ENCODE results near the gene OPTC. TPM values are rescaled to one million over a fixed set of nuclear protein-coding genes. Genes with fewer than 3 reads are reported as not detected.

OPTC gene
- total and polyA plus RNA-seq, 2 of the 8 experiments (the other 6 are each of a cell fraction or from before 2014, with no cell fraction given), result 1.1 to 4.0 TPM

DNA sequence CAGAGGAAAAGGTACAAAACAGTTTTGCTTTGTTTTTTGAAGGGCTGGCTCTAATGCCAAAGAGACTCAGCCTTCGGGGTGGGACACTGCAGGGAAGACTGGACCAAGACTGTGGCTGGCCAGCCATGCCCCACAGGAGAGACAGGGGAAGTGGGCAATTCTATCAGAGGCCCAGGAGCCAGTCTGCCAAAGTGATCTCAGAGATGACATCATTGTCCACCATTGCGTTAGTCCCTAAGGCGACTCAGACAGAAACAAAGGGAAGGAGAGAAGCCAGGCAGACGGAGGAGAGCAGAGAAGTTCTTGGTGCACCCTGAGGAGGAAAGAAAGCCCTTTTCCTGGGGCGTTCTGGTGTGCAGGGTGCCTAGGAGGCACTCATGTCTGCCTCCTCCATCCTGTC, 26.4 kb downstream of the OPTC start (continued):
- TF ChIP-seq, protein P1, sequence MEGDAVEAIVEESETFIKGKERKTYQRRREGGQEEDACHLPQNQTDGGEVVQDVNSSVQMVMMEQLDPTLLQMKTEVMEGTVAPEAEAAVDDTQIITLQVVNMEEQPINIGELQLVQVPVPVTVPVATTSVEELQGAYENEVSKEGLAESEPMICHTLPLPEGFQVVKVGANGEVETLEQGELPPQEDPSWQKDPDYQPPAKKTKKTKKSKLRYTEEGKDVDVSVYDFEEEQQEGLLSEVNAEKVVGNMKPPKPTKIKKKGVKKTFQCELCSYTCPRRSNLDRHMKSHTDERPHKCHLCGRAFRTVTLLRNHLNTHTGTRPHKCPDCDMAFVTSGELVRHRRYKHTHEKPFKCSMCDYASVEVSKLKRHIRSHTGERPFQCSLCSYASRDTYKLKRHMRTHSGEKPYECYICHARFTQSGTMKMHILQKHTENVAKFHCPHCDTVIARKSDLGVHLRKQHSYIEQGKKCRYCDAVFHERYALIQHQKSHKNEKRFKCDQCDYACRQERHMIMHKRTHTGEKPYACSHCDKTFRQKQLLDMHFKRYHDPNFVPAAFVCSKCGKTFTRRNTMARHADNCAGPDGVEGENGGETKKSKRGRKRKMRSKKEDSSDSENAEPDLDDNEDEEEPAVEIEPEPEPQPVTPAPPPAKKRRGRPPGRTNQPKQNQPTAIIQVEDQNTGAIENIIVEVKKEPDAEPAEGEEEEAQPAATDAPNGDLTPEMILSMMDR (IDR thresholded peaks at IDR 0.05; ENCODE audit: control extremely low read depth in 1 of 3, insufficient read depth in 1 of 3, low read depth in 1 of 3, low read length in 3 of 3), result no peak
- TF ChIP-seq, protein P2, sequence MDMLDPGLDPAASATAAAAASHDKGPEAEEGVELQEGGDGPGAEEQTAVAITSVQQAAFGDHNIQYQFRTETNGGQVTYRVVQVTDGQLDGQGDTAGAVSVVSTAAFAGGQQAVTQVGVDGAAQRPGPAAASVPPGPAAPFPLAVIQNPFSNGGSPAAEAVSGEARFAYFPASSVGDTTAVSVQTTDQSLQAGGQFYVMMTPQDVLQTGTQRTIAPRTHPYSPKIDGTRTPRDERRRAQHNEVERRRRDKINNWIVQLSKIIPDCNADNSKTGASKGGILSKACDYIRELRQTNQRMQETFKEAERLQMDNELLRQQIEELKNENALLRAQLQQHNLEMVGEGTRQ (IDR thresholded peaks at IDR 0.05; ENCODE audit: low read length), result no peak
- no peak for TF ChIP-seq POLR2AphosphoS5 (IDR thresholded peaks at IDR 0.05; ENCODE audit: low read depth, low read length)
- TF ChIP-seq CBX8 (IDR thresholded peaks at IDR 0.05; ENCODE audit: borderline replicate concordance, low read depth, low read length), result no peak
